NCI-H2227 treated with DMSO at 0.1 percent for 48 hours (cell line): Measurements from ENCODE around the gene ANK3.

Experiments
- DNase-seq: peaks from one replicate; lab custom pipeline; 2025; lab: John Stamatoyannopoulos, UW

ANK3 gene

DNA sequence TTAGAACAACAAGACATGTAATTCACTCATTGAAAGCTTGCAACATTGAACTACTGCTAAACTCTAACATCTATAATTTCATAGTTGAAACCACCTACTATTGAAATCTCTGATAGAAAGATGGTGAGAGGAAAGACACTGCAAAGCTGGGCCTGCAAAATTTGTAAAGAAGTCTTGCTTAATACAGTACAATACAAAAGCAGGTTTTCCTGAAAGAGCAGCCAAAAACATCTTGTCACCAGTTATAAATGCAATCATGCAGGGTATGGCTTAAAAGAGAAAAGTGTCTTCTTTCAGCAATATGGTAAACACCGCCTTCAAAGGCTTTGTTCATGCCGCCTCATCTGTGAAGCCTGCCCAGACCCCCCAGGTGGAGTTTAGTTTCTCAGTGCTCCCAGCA lies 109.2 kb downstream of the ANK3 start:
- no peak for DNase-seq

- DNase-seq: no peak
Measured at GRCh38 chr10:60277656-60278055, 112.0 kb downstream of the ANK3 start.

- no peak for DNase-seq
Measured at GRCh38 chr10:60276232-60276631, 113.4 kb downstream of the ANK3 start.

- no peak for DNase-seq
Measured at GRCh38 chr10:60271319-60272040, 118.2 kb downstream of the ANK3 start.

DNA sequence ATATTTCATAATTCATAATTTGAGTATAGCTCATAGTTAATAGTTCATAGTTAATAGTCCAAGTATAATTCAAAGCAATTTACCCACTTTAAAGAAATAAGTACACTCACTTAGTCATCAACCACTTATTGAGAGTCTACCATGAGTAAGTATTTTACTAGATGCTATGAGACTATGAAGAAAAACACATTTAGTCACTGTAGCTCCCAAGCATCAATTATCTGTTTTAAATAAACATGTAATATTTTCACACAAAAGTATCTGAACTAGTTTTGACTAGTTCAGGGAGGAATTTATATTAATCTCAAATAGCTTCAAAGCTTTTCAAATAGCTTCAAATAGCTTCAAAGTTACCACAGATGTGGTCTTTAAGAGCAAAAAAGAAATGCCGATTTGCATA lies 119.2 kb downstream of the ANK3 start:
- no peak for DNase-seq

DNA sequence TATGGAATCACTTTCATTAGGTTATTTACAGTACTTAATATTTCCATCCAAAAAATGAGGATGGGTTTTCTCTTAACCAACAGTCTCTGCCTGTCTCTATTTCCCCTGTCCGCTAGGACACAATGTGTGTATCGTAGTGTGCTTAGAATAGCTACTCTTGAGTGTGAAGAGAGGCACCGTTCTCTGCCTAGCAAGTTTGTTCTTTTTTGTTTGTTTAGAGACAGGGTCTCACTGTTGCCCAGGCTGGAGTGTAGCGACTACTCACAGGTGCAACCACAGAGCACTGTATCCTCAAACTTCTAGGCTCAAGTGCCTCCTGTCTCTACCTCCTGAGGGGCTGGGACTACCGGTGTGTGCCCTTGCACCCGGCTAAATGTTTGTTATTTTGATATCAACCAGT lies 121.9 kb downstream of the ANK3 start:
- DNase-seq: no peak

GRCh38 chr10:60266513-60266912 lies 123.2 kb downstream of the ANK3 start:
- no peak for DNase-seq

DNA sequence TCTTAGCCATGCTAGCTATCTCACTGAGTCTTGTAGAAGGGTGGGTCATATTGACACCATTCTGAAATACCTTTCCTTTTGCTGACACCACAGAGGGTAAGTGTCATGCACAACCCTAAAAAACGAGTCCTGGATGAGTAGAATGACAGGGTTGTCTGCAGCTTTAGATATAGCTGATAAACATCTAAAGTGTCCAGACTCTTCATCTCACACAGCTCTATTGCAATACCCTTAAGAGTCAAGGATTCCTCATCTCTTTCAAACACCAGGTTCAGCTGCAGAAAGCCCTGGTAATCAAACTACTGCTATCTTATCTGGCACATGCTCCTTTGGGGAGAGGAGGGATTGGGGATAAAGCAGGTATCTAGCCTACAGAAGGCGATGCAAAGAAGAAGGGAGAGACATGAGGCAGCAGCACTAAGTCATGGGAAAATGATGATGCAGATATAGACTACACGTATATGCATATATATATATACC lies 127.0 kb downstream of the ANK3 start:
- no peak for DNase-seq

- DNase-seq: no peak
Measured at GRCh38 chr10:60260321-60260720, 129.4 kb downstream of the ANK3 start.

DNA sequence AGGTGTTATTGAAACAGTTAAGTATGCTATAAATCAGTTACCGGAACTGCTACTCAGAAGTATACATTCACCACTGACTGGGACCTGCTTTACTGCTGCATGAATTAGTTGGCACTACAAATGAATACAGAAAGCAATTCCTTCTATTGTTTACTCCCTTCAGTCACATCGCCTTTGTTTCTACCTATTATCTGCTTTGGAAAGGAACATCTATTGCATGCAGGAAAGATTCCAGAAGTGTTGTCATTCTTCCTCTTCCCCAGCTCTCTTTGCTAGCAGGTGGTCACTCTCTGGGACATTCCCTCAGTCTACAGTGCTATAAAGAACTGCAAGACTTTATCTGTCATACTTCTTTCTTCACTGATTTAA lies 131.3 kb downstream of the ANK3 start:
- DNase-seq: no peak

DNA sequence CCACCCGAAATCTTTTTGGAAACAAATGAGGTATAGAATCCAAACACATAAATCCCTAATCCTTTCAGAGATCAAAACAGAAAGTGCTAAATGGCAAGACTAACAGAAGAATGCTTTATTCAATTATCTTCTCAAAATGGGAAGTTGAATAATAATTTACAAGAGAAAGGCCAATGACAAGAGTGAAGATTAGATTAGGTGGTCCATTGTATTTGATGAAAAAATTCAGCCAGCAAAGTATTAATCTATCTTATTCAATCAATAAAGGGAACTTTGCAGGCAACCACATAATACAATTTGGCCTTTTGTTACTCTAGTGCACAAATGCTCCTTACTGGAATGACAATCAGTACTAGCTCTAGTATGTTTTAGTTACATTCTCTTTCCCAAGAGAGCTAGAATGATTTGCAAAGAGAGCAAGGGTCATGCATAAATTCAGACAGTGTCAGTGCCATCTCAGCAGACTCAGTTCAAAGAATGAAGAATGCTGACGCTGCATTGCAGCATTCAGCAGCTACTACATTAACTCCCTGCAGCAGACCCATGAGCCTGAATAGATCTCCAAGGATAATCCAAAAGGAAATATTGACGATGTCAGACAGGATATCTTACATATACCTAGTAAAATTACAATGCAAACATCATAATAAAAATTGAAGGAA lies 131.8 kb downstream of the ANK3 start:
- DNase-seq: no peak

DNA sequence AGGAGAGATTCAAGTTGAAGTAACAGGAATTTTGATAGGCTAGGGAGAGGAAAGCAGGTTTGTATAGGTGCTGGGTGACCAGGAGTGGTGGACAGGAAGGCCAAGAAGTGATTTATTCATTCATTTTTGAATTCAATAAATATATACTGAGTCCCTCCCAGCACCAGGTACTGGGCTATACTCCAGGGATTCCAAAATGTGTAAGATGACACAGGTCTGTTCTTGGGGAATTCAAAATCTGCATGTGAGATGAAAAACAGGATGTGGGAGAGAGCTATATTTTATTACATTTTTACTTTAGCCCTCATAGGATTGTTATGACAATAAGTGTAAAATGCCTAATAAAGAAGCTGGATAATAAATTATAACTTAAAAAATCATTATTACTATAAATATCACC lies 134.9 kb downstream of the ANK3 start:
- DNase-seq: no peak

DNA sequence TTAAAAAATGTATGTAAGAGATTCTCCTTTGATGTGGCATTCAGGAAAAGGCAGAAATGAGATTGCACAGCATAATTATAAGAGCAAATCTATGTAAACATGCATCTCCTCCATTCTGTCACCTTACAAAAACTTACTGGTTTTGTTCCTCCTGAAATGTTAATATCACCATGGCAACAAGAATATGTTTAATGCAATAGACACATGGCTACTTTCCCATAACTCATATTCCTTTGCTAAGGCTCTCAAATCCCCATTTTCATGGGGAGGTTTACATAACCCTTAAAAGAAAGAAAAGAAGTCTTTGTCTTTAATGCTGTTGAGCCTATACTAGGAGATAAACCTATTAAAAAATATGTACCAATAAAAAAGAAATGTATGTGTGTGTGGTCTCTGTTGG lies 136.2 kb downstream of the ANK3 start:
- DNase-seq: no peak

GRCh38 chr10:60252688-60253087 lies 137.0 kb downstream of the ANK3 start:
- DNase-seq: no peak

GRCh38 chr10:60246382-60246781 lies 143.3 kb downstream of the ANK3 start:
- DNase-seq: no peak

GRCh38 chr10:60239228-60239627 lies 150.4 kb downstream of the ANK3 start:
- no peak for DNase-seq

GRCh38 chr10:60238759-60239100 lies 150.9 kb downstream of the ANK3 start:
- no peak for DNase-seq

GRCh38 chr10:60237977-60238758 lies 151.5 kb downstream of the ANK3 start:
- DNase-seq: no peak

- no peak for DNase-seq
Measured at GRCh38 chr10:60236869-60237524, 152.7 kb downstream of the ANK3 start.

GRCh38 chr10:60235001-60235400 lies 154.7 kb downstream of the ANK3 start:
- DNase-seq: no peak

- no peak for DNase-seq
Measured at GRCh38 chr10:60234551-60234950, 155.1 kb downstream of the ANK3 start.

- DNase-seq: no peak
Measured at GRCh38 chr10:60230892-60231291, 158.8 kb downstream of the ANK3 start.
